ENCODE results near the gene GALM.

Gene GALM

DNA sequence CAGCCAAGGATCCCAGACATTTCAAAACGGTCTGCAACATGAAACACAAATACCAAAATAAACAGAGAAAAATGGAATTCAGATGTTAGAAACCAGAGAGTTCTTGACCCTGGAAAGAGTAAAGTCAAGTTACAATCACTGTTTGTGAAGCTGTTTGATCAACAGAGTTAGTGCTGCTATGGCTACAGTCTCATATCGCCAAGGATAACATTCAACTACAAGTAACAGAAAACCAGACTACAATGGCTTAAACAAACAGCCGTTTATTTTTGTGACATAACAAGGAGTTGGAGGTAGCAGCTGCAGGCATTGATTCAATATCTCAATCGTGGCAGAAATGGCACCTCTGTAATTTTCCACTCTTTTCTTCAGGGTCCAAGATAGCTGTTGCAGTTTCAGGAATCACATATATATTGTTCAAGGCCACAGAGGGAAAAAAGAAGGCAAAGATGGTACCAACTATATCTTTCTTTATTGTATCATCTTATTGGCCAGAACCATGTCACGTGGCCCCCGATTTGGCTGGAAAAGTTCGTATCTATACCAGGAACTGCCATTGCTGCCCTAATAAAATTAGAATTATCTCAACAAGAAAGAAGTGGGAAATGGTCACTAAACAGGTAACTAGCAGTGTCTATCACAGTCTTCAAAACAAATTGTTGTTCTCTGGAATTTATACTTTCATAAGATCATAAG lies 45.5 kb upstream of the GALM start:
- Histone ChIP-seq H3K27ac (ENCODE audit: low read length) (no peak overlapping the region), H3K4me3 (ENCODE audit: low read length) (peak overlapping the region; percentile 15; the same call in 1 of the 2 replicates), H2AFZ (ENCODE audit: low read depth, low read length) (no peak overlapping the region), H3K36me3 (replicated peaks; ENCODE audit: low read depth, low read length) (no peaks in the 10 kb centered on the region), H3K27me3 (ENCODE audit: low read depth, low read length) (peaks cover 48% of the 10 kb centered on the region), H4K20me1 (ENCODE audit: insufficient read depth, low read length) (no peaks in the 10 kb centered on the region), H3K9ac (ENCODE audit: low read length) (peak overlapping the region; percentile 6; the same call in 1 of the 2 replicates), H3K79me2 (ENCODE audit: low read length) (no peaks in the 10 kb centered on the region), H3K4me1 (ENCODE audit: low read length) (peaks cover 48% of the 10 kb centered on the region), H3K4me2 (ENCODE audit: low read length) (peak overlapping the region; percentile 63), H3K9me3 (ENCODE audit: insufficient read depth, low read length) (no peaks in the 10 kb centered on the region)
- TF ChIP-seq EZH2phosphoT487 (IDR thresholded peaks at IDR 0.05; ENCODE audit: low read depth) (no peak), CTCF (IDR thresholded peaks at IDR 0.05; ENCODE audit: low read depth, low read length) (no peak)

DNA sequence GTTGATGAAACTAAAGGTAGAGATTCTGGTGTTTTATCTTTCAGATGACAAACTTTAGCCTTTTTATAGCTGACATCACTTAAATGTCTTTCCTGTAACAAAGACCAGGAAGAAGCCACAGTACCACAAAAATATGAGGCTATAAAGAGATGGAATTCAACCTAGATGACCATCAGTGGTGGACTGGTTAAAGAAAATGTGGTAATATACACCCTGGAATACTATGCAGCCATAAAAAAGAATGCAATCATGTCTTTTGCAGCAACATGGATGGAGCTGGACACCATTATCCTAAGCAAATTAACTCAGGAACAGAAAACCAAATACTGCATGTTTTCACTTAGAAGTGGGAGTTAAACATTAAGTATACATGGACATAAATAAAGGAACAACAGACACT lies 44.9 kb upstream of the GALM start:
- TF ChIP-seq CTCF (IDR thresholded peaks at IDR 0.05; ENCODE audit: low read depth, low read length) = no peak
- TF ChIP-seq EZH2phosphoT487 (IDR thresholded peaks at IDR 0.05; ENCODE audit: low read depth) = no peak

GRCh38 chr2:38622210-38622609 lies 43.7 kb upstream of the GALM start:
- peak overlapping the region; percentile 16; the same call in 1 of the 2 replicates for H3K4me2 ChIP-seq (ENCODE audit: low read length)
- peaks cover 38% of the 10 kb centered on the region for H3K4me1 ChIP-seq (ENCODE audit: low read length)

More for the DNA sequence above, 44.9 kb upstream of the GALM start:
- no peaks in the 10 kb centered on the region for H3K9me3 ChIP-seq (ENCODE audit: insufficient read depth, low read length)
- no peak overlapping the region for H3K27ac ChIP-seq (ENCODE audit: low read length)
- H3K4me1 ChIP-seq (ENCODE audit: low read length) = peaks cover 42% of the 10 kb centered on the region
- H3K4me3 ChIP-seq (ENCODE audit: low read length) = no peak overlapping the region
- no peaks in the 10 kb centered on the region for H3K79me2 ChIP-seq (ENCODE audit: low read length)
- no peak overlapping the region for H3K4me2 ChIP-seq (ENCODE audit: low read length)
- no peaks in the 10 kb centered on the region for H4K20me1 ChIP-seq (ENCODE audit: insufficient read depth, low read length)
- peaks cover 47% of the 10 kb centered on the region for H3K27me3 ChIP-seq (ENCODE audit: low read depth, low read length)
- H2AFZ ChIP-seq (ENCODE audit: low read depth, low read length) = no peak overlapping the region
- H3K9ac ChIP-seq (ENCODE audit: low read length) = no peak overlapping the region
- H3K36me3 ChIP-seq (replicated peaks; ENCODE audit: low read depth, low read length) = no peaks in the 10 kb centered on the region

More at GRCh38 chr2:38622210-38622609, 43.7 kb upstream of the GALM start:
- H3K27ac ChIP-seq (ENCODE audit: low read length) = no peak overlapping the region
- no peaks in the 10 kb centered on the region for H4K20me1 ChIP-seq (ENCODE audit: insufficient read depth, low read length)
- H3K36me3 ChIP-seq (replicated peaks; ENCODE audit: low read depth, low read length) = no peaks in the 10 kb centered on the region
- H3K4me3 ChIP-seq (ENCODE audit: low read length) = no peak overlapping the region
- no peak overlapping the region for H3K9ac ChIP-seq (ENCODE audit: low read length)
- TF ChIP-seq EZH2phosphoT487 (IDR thresholded peaks at IDR 0.05; ENCODE audit: low read depth) (no peak), CTCF (IDR thresholded peaks at IDR 0.05; ENCODE audit: low read depth, low read length) (no peak)
- H3K79me2 ChIP-seq (ENCODE audit: low read length) = no peaks in the 10 kb centered on the region
- H3K9me3 ChIP-seq (ENCODE audit: insufficient read depth, low read length) = no peaks in the 10 kb centered on the region
- no peak overlapping the region for H2AFZ ChIP-seq (ENCODE audit: low read depth, low read length)
- H3K27me3 ChIP-seq (ENCODE audit: low read depth, low read length) = peaks cover 47% of the 10 kb centered on the region

Data from OCI-LY3 (cell line).